ENCODE measurements around the gene TEX264.

DNA sequence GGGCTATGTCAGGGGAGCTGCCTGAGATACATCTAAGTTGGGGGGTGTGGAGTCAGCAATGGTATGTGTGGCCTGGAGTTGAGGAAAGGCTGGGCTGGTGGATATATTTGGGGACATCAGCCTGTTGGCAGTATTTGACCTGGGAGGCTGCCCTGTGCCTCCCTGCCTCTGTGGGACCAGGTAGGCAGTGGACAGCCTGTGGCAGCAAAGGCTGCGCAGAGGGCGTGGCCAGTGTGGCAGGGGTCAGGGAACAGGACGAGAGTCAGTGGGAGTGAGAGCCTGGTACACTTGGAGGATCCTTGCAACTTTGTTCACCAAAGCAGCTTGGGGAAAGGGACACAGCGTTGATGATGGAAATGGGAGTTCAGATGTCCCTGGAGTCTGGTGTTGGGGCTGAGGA lies 15.0 kb downstream of the TEX264 start:
- no peak for TF ChIP-seq CTCF (IDR thresholded peaks at IDR 0.05)
- TF ChIP-seq POLR2AphosphoS5 (IDR thresholded peaks at IDR 0.05): no peak
- TF ChIP-seq POLR2A (IDR thresholded peaks at IDR 0.05; ENCODE audit: low read depth): no peak
- TF ChIP-seq EP300 (IDR thresholded peaks at IDR 0.05): no peak
